Retina (tissue), 1 donor: Measurements from ENCODE around the gene HPS5.
A peak's percentile ranks its signal among the peaks of the same experiment; 100 is the strongest.
"Not testable (repeated sequence)": the region's sequence is repeated elsewhere in the genome, so short reads cannot be mapped to it uniquely, and the experiment has no call there.

Experiments used
- DNase-seq: peaks from one replicate; pipeline ENCODE4 v3.0.0-alpha.2; 2016

Gene HPS5

GRCh38 chr11:18270102-18270501 lies 51.8 kb downstream of the HPS5 start:
- DNase-seq = no peak

- not testable (repeated sequence) for DNase-seq
These were observed 52.7 kb downstream of the HPS5 start for GRCh38 chr11:18269252-18269651.

- not testable (repeated sequence) for DNase-seq
These were observed 54.4 kb downstream of the HPS5 start for GRCh38 chr11:18267335-18268133.

- DNase-seq = no peak
These were observed 56.0 kb downstream of the HPS5 start, which contains the start of gene SAA1 for GRCh38 chr11:18265949-18266348. TSS of gene SAA1 (plus strand) at chr11:18266264. CDS start at chr11:18266888, 624 bp downstream.

- no peak for DNase-seq
These were observed 57.0 kb downstream of the HPS5 start for GRCh38 chr11:18264677-18265555.

- no peak for DNase-seq
These were observed 57.9 kb downstream of the HPS5 start for GRCh38 chr11:18264035-18264434.

GRCh38 chr11:18262681-18263350 lies 59.1 kb downstream of the HPS5 start:
- DNase-seq = not testable (repeated sequence)

- no peak for DNase-seq
These were observed 60.2 kb downstream of the HPS5 start for GRCh38 chr11:18261721-18262120.

- no peak for DNase-seq
These were observed 62.7 kb downstream of the HPS5 start for GRCh38 chr11:18259259-18259658.

GRCh38 chr11:18254781-18255361 lies 67.1 kb downstream of the HPS5 start:
- no peak for DNase-seq

- DNase-seq = no peak
These were observed 68.1 kb downstream of the HPS5 start for GRCh38 chr11:18253778-18254338.

- DNase-seq = no peak
These were observed 68.7 kb downstream of the HPS5 start for GRCh38 chr11:18253233-18253632.

- DNase-seq = no peak
These were observed 73.4 kb downstream of the HPS5 start, which contains the start of gene SAA2 for GRCh38 chr11:18248561-18248960. TSS of gene SAA2 (minus strand) at chr11:18248668. CDS start at chr11:18248011, 657 bp downstream.

GRCh38 chr11:18247191-18247581 lies 74.8 kb downstream of the HPS5 start:
- not testable (repeated sequence) for DNase-seq

- DNase-seq = not testable (repeated sequence)
These were observed 75.4 kb downstream of the HPS5 start for GRCh38 chr11:18246379-18247190.

- DNase-seq = no peak
These were observed 76.5 kb downstream of the HPS5 start for GRCh38 chr11:18245396-18245795.

GRCh38 chr11:18243783-18244362 lies 78.1 kb downstream of the HPS5 start:
- DNase-seq = peak; percentile 43

- no peak for DNase-seq
These were observed 82.3 kb downstream of the HPS5 start for GRCh38 chr11:18239655-18240054.

- DNase-seq = no peak
These were observed 85.1 kb downstream of the HPS5 start, which contains the start of gene SAA4 for GRCh38 chr11:18236664-18237356. TSS of gene SAA4 (minus strand) at chr11:18236802. CDS start at chr11:18235926, 876 bp downstream.
